GM18907 (cell line): ENCODE data around the gene CKMT1A.

Source experiments
- ATAC-seq: cut with Tn5 transposase; IDR thresholded peaks from one replicate; pipeline ENCODE4 v1.9.1; 2021; ENCODE audit warnings: mild to moderate bottlenecking, moderate library complexity; ENCODE audit not compliant: unreplicated experiment

CKMT1A gene

DNA sequence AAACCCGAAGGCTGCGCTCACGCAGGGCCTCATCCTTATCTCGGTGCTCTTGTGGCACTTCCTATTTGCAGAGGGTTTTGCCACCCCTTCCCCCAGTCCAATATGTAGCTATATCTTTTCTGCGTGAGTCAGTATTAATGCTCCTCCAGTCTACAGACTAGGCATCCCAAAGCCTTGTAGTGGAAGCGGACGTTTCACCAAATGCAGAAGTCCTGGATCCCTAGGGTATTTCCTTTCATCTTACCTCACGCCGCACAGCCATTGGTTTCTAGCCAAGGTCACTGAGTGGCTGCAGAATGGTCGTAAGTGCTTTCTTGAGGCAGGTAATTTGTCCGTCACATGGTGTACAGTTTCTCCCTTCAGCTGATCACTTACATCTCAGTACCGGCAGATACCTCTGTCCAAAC, 53.2 kb downstream of the CKMT1A start:
- ATAC-seq, result peak; percentile 16

DNA sequence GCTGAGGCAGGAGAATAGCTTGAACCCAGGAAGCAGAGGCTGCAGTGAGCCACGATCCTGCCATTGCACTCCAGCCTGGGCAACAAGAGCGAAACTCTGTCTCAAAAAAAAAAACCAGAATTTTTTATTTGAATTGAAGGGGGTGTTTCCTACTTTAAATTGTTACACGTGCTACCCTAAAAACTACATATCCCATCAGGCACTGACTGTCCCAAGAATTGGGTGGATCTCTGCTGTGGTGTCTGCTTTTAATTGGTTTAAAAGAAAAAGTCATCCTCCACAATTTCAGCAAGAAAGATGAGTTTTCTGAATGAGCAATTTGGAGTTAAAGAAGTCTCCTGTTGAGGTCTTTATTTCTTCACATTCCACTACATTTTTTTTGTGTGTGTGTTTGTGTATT, 54.7 kb downstream of the CKMT1A start:
- ATAC-seq, result no peak
